Measurements from ENCODE around the gene APBA1.

Gene APBA1

DNA sequence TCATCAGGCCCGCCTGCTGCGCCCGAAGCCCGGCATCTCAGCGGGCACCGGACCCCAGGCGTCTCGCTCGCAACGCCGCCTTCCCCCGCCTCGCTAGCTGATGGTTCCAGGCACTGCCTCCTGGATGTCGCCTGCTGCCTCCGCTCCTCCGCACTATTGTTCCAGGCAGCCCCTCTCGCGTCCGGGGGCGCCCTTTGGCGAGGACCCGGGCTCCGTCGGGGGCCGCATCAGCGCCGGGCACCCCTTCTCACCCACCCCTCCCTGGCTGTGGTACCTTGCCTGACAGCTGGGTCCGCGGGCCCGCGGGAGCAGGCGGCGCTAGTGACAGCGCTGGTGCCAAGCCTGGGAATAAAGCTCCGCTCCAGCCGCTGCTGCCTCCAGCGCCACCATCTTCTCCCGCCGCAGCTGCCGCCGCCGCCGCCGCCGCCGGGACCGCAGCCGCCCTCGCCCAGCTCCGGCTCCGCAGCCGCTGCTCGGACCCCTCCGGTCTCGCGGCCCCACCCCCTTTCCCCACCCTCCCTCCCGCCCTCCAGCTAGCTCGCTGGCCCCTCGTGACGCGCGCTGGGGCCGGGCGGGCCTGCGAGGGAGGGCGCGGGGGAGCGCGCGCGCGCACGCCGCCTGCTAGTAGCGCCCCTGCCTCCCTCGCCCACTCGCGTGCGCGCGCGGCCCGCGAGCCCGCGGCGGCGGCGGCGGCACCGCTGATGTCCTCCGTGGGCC lies at the start of gene APBA1:
APBA1 (minus strand) TSS at position 493 of the 717 bp plus-strand sequence.
- peak; percentile 52 to 60 for DNase-seq

DNA sequence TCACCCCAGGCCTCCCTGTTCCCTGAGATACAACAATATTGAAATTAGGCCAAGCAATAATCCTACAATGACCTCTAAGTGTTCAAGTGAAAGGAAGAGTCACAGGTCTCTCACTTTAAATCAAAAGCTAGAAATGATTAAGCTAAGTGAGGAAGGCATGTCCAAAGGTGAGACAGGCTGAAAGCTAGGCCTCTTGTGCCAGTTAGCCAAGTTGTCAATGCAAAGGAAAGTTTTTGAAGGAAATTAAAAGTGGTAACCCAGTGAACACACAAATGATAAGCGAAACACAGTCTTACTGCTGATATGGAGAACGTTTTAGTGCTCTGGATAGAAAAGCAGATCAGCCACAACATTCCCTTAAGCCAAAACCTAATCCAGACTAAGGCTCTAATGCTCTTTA lies 47.8 kb upstream of the APBA1 start:
- no peak for DNase-seq

DNA sequence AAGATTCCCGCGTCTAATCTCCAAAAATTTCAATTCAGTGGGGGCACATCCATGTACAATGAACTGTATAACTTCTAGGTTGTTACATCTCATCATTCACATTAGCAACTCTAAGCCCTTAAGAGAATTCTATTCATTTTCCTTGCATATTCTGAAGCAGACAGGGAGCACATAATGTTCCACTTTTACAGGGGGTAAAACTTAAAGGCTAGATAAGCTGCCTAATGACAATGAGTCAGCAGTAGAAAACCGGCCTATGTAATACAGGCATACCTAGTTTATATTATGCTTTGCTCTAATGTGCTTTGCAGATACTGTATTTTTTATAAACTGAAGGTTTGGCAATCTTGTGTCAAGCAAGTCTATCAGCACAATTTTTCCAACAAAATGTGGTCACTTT lies 47.2 kb upstream of the APBA1 start:
- DNase-seq, result no peak

DNA sequence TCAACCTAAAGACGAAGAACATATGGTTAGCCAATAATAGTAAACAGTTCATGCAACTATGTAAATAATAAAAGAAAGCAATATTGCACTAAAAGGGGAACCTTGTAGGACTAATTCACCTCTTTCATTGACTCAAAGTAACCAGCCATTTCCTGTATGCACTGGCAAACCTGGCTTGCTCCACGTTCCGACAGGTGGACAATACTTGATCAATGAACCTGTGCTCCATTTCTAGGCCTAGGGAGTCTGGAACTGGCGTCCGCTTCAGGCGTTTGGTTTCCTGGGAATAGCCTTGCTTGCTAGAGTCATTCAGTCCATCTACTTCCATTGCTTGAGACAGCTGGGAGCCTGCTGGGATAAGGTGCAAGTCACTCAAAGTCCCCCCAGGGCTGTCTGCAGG lies 46.0 kb upstream of the APBA1 start:
- no peak for DNase-seq

DNA sequence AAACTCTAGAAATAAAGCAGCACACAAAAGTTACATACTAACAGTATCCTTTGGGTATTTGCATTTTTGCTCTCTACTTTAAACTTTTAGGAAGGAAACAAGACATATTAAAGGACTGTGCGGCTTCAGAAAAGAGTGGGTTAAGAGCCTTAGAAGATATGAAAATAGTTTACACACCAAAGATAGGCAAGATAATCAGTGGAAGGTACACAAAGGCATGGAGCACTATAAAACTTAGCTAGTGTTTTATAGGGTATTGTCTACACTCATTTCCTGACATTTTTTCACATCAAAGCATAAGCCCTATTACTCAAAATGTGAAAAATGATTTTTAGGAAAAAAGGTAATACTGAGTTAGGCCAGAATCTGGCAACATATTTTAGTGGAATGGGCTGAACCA lies 43.7 kb upstream of the APBA1 start:
- no peak for DNase-seq

DNA sequence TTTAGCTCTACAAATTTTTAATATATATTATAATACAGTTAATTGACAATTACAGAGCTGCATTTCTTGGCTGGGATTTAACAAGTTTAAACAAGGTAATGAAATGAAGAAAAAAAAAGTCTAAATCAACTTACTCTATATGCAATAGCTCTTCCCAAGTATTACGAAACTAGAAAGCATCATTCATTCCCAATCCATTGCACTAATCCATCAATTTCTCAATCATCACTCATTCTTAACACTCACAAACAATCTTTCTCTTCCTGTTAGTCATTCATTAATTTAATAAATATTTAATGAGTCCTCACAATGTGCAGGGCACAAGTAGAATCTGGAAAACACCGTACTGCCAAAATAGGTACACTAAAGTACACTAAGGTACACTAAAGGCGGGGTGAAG lies 42.9 kb upstream of the APBA1 start:
- DNase-seq, result no peak

- DNase-seq, result no peak
Observed at GRCh38 chr9:69697475-69697874, 25.3 kb upstream of the APBA1 start.

GRCh38 chr9:69696802-69697201 lies 24.6 kb upstream of the APBA1 start:
- no peak for DNase-seq

DNA sequence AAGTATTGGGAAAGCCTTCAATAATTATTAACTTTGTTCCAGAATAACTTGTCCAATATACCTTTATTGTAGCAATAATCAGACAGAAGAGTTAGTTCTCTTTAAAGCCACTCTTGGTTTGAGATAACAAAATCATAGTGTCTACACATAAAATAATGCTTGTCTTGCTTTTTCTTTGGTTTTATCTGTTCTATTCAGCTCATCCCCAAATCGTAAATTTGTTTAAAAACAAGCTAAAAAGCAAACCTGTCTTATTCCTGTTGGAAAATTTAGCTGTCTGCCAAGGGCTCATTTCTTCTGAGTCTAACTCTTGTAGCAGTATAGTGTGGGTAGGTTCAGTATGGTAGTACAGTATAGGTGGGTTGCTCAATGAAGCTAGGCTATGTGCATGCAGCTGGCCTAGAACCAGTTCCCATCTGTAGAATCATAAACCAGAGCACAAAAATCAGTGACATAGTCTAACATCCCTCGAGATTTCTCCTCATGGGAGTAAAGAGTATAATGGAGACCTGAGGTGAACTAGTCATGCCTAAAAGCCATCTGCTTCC lies 17.9 kb upstream of the APBA1 start:
- DNase-seq, result no peak

- no peak for DNase-seq
Observed at GRCh38 chr9:69683927-69684326, 11.8 kb upstream of the APBA1 start.

GRCh38 chr9:69678843-69679538 lies 6.8 kb upstream of the APBA1 start:
- DNase-seq, result no peak

GRCh38 chr9:69677931-69678330 lies 5.8 kb upstream of the APBA1 start:
- no peak for DNase-seq

- DNase-seq, result no peak
Observed at GRCh38 chr9:69675563-69675962, 3.4 kb upstream of the APBA1 start.

GRCh38 chr9:69674716-69675438 lies 2.7 kb upstream of the APBA1 start:
- no peak for DNase-seq

DNA sequence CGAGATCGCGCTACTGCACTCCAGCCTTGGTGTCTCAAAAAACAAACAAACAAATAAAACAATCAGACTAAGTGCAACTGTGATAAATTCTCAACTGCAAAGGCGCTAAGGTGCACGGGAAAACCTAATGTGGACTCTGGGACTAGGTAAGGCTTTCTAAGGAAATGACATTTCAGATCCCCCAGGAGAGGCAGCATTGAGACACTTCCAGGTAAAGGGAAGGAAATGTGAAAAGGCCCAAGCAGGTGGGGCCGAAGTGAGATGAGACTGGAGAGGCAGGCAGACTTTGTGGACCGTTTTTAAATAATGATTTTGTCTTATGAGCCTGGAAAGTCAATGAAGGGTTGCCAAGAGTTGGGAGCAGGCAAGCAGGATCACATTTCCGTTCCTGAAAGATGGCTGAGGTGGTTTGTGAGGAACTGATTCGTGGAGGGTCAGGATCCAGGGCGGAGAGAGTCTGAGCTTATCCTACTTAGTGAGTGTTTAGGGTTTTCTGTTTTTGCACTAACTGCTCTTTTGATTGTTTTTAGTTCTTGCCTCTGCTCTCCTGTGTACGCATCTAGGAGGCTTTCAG lies 2.0 kb upstream of the APBA1 start:
- no peak for DNase-seq

DNA sequence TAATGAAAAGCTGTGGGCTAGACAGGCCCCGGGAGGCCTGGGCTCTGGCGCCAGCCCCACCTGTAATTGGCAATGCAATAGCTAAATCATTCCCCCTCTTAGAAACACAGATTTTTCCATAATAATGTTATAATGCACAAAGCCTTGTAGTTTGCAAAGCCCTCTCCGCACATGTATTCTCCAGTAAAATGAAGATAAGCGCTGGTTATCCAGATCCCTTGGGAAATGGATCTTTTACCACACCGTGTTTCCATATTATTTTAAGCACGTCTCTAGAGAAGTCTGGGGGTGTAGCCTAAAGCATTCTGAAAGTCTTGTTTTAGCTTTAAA lies 1.1 kb upstream of the APBA1 start:
- DNase-seq, result no peak

GRCh38 chr9:69672596-69673310 lies 582 bp upstream of the APBA1 start:
- peak; percentile 60 to 61 for DNase-seq

GRCh38 chr9:69671311-69671878 lies 776 bp downstream of the APBA1 start:
- no peak for DNase-seq

GRCh38 chr9:69667306-69667705 lies 4.9 kb downstream of the APBA1 start:
- DNase-seq, result no peak

- DNase-seq, result no peak
Observed at GRCh38 chr9:69660304-69660703, 11.9 kb downstream of the APBA1 start.

GRCh38 chr9:69658987-69659675 lies 13.0 kb downstream of the APBA1 start:
- no peak for DNase-seq

- DNase-seq, result no peak
Observed at GRCh38 chr9:69657269-69657668, 14.9 kb downstream of the APBA1 start.

Measured in activated CD4-positive, alpha-beta T cell treated with anti-CD3 and anti-CD28 coated beads for 4 hours (primary cell).